Omental fat pad (tissue), 4 donors: Measurements from ENCODE around the gene GARIN5B. TPM values are rescaled to one million over a fixed set of nuclear protein-coding genes. Genes with fewer than 3 reads are reported as not detected.

Experiments used
- ATAC-seq: fragments of 150-250 bp; one replicate; pipeline ENCODE4 v1.9.1; 2016; ENCODE audit warnings: mild to moderate bottlenecking, moderate library complexity; ENCODE audit not compliant: low FRiP score
- DNase-seq: peaks from one replicate; pipeline ENCODE4 v3.0.0-alpha.2; 2019; ENCODE audit warnings: low spot score
- total RNA-seq, 4 donors: library from RNA; depleted of rRNA; stranded (reverse); fragments of >200 nt; gene quantifications; one replicate each; pipeline ENCODE4 v1.1.0, GENCODE V29; 2016
- TF ChIP-seq, protein P1 (sequence below), 3 donors: fragments of 450-650 bp; IDR thresholded peaks; one replicate each; pipeline ENCODE4 v1.5.1; 2016 to 2017; ENCODE audit warnings: antibody characterized with exemption in 3 of 3, mild to moderate bottlenecking in 3 of 3, moderate library complexity in 2 of 3

Gene GARIN5B
- total RNA-seq, 4 donors from 2014 or later = 0.09 TPM; not detected in 3

DNA sequence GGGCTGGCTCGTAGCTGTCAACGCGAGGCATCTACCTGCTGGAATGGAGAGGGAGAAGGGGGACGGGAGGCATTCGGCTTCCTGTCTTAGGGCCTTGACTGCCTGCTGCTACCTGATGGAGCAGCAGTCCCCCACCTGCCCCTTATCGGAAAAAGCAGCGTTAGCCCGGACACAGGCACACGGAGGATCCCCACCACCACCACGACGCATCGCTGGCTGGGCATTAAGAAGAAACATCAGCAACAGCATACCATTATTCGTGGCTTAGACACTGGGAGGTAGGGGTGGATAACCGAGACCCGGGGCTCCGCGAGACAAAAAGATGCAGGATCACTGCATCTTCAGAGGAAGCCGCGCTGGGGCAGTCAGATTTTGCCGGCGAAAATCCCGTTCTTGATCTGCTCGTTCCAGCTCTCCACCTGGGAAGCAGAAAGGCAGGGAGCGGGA lies 9.7 kb downstream of the GARIN5B start:
- ATAC-seq = no peak
- TF ChIP-seq, protein P1, sequence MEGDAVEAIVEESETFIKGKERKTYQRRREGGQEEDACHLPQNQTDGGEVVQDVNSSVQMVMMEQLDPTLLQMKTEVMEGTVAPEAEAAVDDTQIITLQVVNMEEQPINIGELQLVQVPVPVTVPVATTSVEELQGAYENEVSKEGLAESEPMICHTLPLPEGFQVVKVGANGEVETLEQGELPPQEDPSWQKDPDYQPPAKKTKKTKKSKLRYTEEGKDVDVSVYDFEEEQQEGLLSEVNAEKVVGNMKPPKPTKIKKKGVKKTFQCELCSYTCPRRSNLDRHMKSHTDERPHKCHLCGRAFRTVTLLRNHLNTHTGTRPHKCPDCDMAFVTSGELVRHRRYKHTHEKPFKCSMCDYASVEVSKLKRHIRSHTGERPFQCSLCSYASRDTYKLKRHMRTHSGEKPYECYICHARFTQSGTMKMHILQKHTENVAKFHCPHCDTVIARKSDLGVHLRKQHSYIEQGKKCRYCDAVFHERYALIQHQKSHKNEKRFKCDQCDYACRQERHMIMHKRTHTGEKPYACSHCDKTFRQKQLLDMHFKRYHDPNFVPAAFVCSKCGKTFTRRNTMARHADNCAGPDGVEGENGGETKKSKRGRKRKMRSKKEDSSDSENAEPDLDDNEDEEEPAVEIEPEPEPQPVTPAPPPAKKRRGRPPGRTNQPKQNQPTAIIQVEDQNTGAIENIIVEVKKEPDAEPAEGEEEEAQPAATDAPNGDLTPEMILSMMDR (IDR thresholded peaks at IDR 0.05) = no peak
- no peak for DNase-seq

GRCh38 chr19:55352549-55353145 lies 10.4 kb downstream of the GARIN5B start:
- TF ChIP-seq, protein P1 (IDR thresholded peaks at IDR 0.05) = no peak
- ATAC-seq = no peak
- no peak for DNase-seq

DNA sequence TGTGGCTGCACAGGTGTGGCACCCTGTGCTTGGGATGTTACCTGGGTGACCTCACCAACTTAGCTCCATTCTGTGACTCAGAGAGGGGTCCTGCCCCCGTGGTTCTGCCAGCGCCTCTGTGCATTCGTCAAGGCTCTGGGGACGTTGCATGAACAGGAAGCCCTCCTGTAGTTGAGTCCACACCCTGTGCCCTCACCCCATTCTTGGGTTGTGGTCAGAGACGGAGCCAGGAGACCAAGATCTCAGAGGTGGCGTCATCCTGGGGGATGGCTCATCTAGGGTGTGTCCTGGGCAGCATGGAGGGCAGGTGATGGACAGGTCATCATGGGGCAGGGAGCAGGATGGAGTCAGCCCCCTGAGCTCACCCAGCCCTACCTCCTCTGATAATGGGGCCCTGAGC lies 11.0 kb downstream of the GARIN5B start:
- TF ChIP-seq, protein P1 (IDR thresholded peaks at IDR 0.05) = no peak
- no peak for ATAC-seq
- DNase-seq = no peak

GRCh38 chr19:55350620-55351315 lies 12.3 kb downstream of the GARIN5B start:
- TF ChIP-seq, protein P1 (IDR thresholded peaks at IDR 0.05) = no peak
- ATAC-seq (no peak), DNase-seq (no peak)

DNA sequence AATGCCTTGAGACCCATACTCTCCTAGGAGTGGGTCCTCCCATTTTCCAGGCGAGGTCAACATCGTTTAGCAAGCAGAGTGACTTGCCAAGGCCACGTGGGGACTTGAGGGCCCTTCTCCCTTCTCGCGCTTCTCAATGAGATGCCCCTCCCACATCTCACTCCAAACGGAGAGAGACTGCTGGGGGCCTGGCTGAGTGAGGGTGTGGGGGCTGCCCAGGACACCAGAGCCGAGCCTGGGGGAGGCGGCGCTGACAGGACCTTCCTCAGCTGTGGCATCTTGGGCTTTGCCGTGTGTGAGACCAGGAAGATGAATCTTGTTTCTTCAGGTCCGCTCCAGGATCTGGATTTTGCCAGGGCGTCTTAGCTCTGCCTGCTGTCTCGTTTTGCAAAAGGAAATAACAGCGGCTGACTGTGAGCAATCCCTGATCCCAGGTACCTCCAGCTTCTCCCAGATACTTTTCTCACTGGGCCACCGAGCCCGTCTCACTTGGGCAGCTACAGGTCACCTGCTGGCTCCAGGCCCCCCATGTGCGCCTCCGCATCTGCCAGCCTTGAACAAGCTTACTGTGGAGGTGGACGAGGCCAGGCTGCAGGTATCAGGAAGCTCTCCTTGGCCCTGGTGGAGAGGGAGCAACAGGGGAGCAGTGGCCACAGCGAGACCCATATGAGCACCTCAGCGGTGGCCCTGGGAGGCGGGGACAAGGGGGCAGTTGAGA lies 14.6 kb downstream of the GARIN5B start:
- TF ChIP-seq, protein P1 (IDR thresholded peaks at IDR 0.05) = no peak
- DNase-seq (no peak), ATAC-seq (no peak)

DNA sequence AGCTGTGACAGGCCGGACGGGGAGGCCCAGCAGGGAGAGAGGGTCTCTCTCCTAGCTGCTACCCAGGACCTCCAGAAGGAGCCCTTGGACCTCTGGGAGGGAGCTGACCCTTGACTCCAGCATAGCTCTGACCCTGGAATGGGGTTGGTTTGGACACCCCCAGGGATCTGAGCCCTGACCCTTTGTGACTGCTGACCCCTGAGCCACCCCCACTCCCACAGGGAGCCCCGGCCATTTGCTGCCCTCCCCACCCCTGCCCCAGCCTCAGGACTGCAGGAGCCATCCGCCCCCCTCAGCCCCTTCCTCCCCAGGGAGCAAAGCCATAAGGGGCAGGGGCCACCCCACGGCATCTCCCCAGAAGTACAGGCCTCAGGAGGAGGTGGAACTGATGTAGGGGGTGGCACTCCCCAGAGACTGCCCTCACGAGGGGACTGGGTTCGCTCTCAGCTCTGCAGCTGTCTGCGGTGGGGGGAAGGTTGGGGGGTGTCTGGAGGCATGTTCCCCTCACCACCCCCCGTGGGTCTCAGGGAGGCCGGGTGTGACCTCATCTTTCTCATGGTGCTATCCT lies 15.5 kb downstream of the GARIN5B start:
- DNase-seq = no peak
- ATAC-seq = no peak

More for the DNA sequence above, 15.5 kb downstream of the GARIN5B start:
- TF ChIP-seq, protein P1 (IDR thresholded peaks at IDR 0.05) = no peak
